ENCODE data around the gene WWC2. TPM values are rescaled to one million over a fixed set of nuclear protein-coding genes. Genes with fewer than 3 reads are reported as not detected.

Gene WWC2
- total RNA-seq, 1 experiment from 2014 or later, result 80.3 TPM

DNA sequence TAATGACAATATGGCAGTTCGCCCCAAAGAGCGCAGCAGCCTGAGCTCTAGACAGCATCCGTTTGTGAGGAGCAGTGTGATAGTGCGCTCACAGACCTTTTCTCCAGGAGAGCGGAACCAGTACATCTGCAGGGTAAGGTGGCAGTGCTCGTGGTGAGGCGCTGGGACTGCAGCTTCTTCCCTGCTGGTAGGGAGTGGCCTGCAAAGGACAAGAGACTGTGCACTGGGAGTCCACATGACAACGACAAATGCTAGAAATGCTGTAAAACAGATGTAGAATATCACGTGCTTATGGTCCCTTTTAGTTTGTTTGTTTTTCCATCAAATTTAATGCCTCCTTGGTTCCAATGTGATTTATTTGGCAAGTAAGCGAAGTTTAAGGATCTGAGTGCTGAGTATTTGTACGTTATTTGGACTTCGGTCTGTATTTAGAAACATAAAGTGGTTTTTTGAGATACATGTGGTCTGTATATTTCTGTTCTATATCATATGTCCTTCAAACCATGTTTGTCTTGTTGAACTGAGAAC is 185.3 kb downstream of the WWC2 start:
- Histone ChIP-seq H3K4me3 (ENCODE audit: low read depth in 2 of 2, low read length in 2 of 2) (no peak overlapping the region), H3K27me3 (ENCODE audit: control insufficient read depth, insufficient read depth, low read length) (no peaks in the 10 kb centered on the region), H3K36me3 (ENCODE audit: control insufficient read depth, insufficient read depth, low read length) (peaks cover 16% of the 10 kb centered on the region), H3K4me1 (ENCODE audit: control insufficient read depth, insufficient read depth, low read length) (no peaks in the 10 kb centered on the region), H3K9me3 (ENCODE audit: control insufficient read depth, insufficient read depth, low read depth, low read length) (no peaks in the 10 kb centered on the region), H3K27ac (ENCODE audit: low read length) (no peak overlapping the region)
- ATAC-seq (no peak), DNase-seq (ENCODE audit: low read depth, low spot score) (no peak)
- intact Hi-C loops (cut with micrococcal nuclease; ENCODE audit: unreplicated experiment), result no loop called here
- no TSS peak for BruUV-seq (replicated peaks)
- in situ Hi-C loops (cut with HindIII; ENCODE audit: low pct_unique_long_range_greater_than_20kb, low sequenced_read_pairs), result no loop called here
- POLR2A ChIA-PET, result no interaction called here
- TF ChIP-seq POLR2AphosphoS5 (IDR thresholded peaks at IDR 0.05; ENCODE audit: low read depth, low read length) (no peak), TCF7L2 (IDR thresholded peaks at IDR 0.05; ENCODE audit: low read depth, low read length) (no peak), SIN3A (IDR thresholded peaks at IDR 0.05; ENCODE audit: borderline replicate concordance, insufficient read depth, low read depth, low read length) (no peak)
- TF ChIP-seq, protein P1, sequence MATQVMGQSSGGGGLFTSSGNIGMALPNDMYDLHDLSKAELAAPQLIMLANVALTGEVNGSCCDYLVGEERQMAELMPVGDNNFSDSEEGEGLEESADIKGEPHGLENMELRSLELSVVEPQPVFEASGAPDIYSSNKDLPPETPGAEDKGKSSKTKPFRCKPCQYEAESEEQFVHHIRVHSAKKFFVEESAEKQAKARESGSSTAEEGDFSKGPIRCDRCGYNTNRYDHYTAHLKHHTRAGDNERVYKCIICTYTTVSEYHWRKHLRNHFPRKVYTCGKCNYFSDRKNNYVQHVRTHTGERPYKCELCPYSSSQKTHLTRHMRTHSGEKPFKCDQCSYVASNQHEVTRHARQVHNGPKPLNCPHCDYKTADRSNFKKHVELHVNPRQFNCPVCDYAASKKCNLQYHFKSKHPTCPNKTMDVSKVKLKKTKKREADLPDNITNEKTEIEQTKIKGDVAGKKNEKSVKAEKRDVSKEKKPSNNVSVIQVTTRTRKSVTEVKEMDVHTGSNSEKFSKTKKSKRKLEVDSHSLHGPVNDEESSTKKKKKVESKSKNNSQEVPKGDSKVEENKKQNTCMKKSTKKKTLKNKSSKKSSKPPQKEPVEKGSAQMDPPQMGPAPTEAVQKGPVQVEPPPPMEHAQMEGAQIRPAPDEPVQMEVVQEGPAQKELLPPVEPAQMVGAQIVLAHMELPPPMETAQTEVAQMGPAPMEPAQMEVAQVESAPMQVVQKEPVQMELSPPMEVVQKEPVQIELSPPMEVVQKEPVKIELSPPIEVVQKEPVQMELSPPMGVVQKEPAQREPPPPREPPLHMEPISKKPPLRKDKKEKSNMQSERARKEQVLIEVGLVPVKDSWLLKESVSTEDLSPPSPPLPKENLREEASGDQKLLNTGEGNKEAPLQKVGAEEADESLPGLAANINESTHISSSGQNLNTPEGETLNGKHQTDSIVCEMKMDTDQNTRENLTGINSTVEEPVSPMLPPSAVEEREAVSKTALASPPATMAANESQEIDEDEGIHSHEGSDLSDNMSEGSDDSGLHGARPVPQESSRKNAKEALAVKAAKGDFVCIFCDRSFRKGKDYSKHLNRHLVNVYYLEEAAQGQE (IDR thresholded peaks at IDR 0.05; ENCODE audit: insufficient read depth in 1 of 2, low read depth in 2 of 2, low read length in 1 of 2), result no peak
- TF ChIP-seq, protein P2, sequence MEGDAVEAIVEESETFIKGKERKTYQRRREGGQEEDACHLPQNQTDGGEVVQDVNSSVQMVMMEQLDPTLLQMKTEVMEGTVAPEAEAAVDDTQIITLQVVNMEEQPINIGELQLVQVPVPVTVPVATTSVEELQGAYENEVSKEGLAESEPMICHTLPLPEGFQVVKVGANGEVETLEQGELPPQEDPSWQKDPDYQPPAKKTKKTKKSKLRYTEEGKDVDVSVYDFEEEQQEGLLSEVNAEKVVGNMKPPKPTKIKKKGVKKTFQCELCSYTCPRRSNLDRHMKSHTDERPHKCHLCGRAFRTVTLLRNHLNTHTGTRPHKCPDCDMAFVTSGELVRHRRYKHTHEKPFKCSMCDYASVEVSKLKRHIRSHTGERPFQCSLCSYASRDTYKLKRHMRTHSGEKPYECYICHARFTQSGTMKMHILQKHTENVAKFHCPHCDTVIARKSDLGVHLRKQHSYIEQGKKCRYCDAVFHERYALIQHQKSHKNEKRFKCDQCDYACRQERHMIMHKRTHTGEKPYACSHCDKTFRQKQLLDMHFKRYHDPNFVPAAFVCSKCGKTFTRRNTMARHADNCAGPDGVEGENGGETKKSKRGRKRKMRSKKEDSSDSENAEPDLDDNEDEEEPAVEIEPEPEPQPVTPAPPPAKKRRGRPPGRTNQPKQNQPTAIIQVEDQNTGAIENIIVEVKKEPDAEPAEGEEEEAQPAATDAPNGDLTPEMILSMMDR (IDR thresholded peaks at IDR 0.05), result no peak
- CTCF ChIA-PET, result no interaction called here

DNA sequence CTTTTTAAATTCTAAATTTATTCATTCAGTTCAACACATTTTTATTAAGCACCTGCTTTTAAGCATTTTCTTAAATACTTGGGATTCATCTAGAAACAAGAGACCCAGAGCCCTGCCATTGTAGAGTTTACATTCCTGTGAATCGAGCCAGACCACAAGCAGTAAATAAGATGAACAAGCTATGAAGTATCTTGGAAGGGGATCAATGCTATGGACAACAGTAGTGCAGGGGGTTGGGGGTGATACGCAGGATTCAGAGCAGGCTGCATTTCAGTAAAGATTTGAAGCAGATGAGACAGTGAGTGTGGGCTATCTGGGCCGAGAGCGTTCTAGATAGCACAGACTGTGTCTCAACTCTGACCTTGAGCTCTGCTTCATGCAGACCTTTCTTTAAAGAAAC is 185.9 kb downstream of the WWC2 start:
- ChIA-PET CTCF (no interaction called here), POLR2A (no interaction called here)
- H3K27me3 ChIP-seq (ENCODE audit: control insufficient read depth, insufficient read depth, low read length), result no peaks in the 10 kb centered on the region
- TF ChIP-seq TCF7L2 (IDR thresholded peaks at IDR 0.05; ENCODE audit: low read depth, low read length) (no peak), POLR2AphosphoS5 (IDR thresholded peaks at IDR 0.05; ENCODE audit: low read depth, low read length) (no peak), SIN3A (IDR thresholded peaks at IDR 0.05; ENCODE audit: borderline replicate concordance, insufficient read depth, low read depth, low read length) (no peak)
- TF ChIP-seq, protein P1 (IDR thresholded peaks at IDR 0.05; ENCODE audit: insufficient read depth in 1 of 2, low read depth in 2 of 2, low read length in 1 of 2), result no peak
- TF ChIP-seq, protein P2 (IDR thresholded peaks at IDR 0.05), result no peak
- peaks cover 16% of the 10 kb centered on the region for H3K36me3 ChIP-seq (ENCODE audit: control insufficient read depth, insufficient read depth, low read length)
- in situ Hi-C loops (cut with HindIII; ENCODE audit: low pct_unique_long_range_greater_than_20kb, low sequenced_read_pairs), result no loop called here
- no TSS peak for BruUV-seq (replicated peaks)
- H3K27ac ChIP-seq (ENCODE audit: low read length), result no peak overlapping the region
- H3K9me3 ChIP-seq (ENCODE audit: control insufficient read depth, insufficient read depth, low read depth, low read length), result no peaks in the 10 kb centered on the region
- H3K4me1 ChIP-seq (ENCODE audit: control insufficient read depth, insufficient read depth, low read length), result no peaks in the 10 kb centered on the region
- no peak overlapping the region for H3K4me3 ChIP-seq (ENCODE audit: low read depth in 2 of 2, low read length in 2 of 2)
- no peak for DNase-seq (ENCODE audit: low read depth, low spot score)
- intact Hi-C loops (cut with micrococcal nuclease; ENCODE audit: unreplicated experiment), result no loop called here
- ATAC-seq, result no peak
